AG09319 (cell line): ENCODE data around the gene SMIM32.

ENCODE experiments used
- DNase-seq: peaks from one replicate; pipeline ENCODE4 v3.0.0-alpha.2; 2010; ENCODE audit warnings: low read depth; ENCODE audit errors: extremely low read depth
- TF ChIP-seq, protein P1 (sequence below): IDR thresholded peaks from 2 replicates; pipeline ENCODE4 v1.5.1; 2011; ENCODE audit warnings: low read depth, mild to moderate bottlenecking, inconsistent platforms, low read length, moderate library complexity

Gene SMIM32

GRCh38 chr5:136215812-136216211, 22.9 kb upstream of the SMIM32 start:
- no peak for DNase-seq
- TF ChIP-seq, protein P1, sequence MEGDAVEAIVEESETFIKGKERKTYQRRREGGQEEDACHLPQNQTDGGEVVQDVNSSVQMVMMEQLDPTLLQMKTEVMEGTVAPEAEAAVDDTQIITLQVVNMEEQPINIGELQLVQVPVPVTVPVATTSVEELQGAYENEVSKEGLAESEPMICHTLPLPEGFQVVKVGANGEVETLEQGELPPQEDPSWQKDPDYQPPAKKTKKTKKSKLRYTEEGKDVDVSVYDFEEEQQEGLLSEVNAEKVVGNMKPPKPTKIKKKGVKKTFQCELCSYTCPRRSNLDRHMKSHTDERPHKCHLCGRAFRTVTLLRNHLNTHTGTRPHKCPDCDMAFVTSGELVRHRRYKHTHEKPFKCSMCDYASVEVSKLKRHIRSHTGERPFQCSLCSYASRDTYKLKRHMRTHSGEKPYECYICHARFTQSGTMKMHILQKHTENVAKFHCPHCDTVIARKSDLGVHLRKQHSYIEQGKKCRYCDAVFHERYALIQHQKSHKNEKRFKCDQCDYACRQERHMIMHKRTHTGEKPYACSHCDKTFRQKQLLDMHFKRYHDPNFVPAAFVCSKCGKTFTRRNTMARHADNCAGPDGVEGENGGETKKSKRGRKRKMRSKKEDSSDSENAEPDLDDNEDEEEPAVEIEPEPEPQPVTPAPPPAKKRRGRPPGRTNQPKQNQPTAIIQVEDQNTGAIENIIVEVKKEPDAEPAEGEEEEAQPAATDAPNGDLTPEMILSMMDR = no peak

GRCh38 chr5:136213919-136214493, 21.0 kb upstream of the SMIM32 start:
- DNase-seq = no peak
- TF ChIP-seq, protein P1 = no peak

GRCh38 chr5:136212252-136212721, 19.3 kb upstream of the SMIM32 start:
- DNase-seq = peak; percentile 10
- TF ChIP-seq, protein P1 = peak; percentile 94

DNA sequence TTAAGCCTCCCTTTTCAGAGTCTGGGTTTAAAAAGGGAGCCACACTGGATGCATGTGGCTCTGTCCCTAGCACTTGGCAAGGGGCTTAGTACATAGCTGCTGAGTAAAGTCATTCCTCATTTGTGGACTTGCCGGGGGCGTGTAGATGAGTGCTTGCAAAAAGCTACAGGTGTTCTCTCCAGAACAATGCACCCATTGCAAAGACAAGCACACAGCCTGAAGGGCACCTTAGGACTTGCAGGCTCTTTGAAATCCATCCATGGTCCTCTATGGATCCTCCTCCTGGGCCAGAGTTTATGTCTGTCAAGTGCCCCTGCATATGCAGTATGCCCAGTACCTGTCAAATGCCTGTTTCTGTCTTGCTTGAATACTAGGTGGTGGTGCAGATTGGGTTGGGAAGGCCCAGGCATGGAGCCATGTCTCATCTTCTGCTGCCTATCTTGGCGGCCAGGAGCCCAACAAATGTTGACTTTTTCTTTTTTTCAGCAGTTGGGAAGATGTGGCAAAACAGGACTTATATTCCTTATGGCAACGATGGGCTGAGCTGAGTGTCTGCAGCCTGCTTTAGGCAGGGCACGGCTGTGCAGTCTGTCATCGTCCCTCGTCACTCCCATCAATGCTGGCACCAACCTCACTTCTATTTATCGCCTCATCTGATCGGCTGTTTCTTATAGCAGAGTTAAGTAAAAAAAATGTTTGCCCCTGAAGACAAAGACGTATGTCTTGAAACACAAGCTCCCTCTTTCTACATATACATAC, 18.5 kb upstream of the SMIM32 start:
- TF ChIP-seq, protein P1 = no peak
- DNase-seq = no peak

DNA sequence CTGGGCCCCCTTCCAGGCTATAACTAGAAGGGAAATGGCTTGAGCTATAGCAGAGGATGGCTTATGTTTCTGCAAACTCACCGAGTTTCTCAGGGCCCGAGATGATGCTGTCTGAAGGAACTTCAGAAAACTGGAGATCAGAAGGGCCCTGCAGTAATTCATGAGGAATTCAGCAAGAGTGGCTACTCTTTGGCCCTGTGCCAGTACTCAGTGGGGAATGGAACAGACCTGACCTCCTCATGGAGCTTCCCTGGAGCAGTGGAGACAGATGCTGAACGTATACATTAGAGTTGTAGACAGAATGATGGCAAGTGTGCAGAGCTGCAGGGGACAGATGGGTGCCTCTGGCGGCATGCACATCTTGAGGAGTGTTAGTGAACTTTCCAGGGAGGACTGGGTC, 17.3 kb upstream of the SMIM32 start:
- no peak for DNase-seq
- TF ChIP-seq, protein P1 = no peak

GRCh38 chr5:136209346-136209910, 16.5 kb upstream of the SMIM32 start:
- DNase-seq = no peak
- TF ChIP-seq, protein P1 = no peak

DNA sequence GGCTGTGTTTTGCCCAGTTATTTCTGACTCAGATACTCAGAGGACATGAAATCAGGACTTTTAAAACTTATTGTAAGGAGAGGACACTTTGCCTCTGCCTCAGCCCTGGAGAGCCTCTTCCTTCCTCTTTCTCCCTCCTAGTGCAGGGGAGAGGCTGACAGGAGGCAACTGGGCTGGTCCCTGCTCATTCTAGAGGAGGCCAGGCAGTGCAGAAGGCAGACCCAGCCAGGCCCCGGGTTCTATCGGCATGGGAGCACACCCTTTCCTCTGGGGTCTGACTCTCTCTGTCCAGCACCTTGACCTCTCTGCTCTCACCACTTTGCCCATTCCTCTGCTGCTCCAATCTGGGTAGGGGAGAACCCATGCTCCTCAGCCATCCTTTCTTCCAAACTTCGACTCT, 16.0 kb upstream of the SMIM32 start:
- no peak for DNase-seq

More for the DNA sequence above, 16.0 kb upstream of the SMIM32 start:
- TF ChIP-seq, protein P1 = no peak
